Astrocyte (in vitro differentiated cells and primary cell): Measurements from ENCODE around the gene ANKRD11. TPM values are rescaled to one million over a fixed set of nuclear protein-coding genes. Genes with fewer than 3 reads are reported as not detected.
"Not testable (repeated sequence)": the region's sequence is repeated elsewhere in the genome, so short reads cannot be mapped to it uniquely, and the experiment has no call there.

Experiments used
- DNase-seq: peaks from one replicate; pipeline ENCODE4 v3.0.0-alpha.2; 2010; ENCODE audit warnings: low read depth
- FAIRE-seq: peaks from 2 replicates; lab custom pipeline; 2011; peaks lifted over from hg19 to GRCh38; lab: Jason Lieb, UNC
- H2AFZ ChIP-seq: 2 replicates; pipeline ENCODE4 v1.6.0; 2012; ENCODE audit warnings: low read depth, low read length, inconsistent platforms
- H3K27ac ChIP-seq: 2 replicates; pipeline ENCODE4 v1.5.1; 2011; ENCODE audit warnings: low read depth, low read length, inconsistent platforms
- H3K27me3 ChIP-seq: 2 replicates; pipeline ENCODE4 v1.6.0; 2011; ENCODE audit warnings: low read length, inconsistent platforms; ENCODE audit not compliant: insufficient read depth
- H3K36me3 ChIP-seq: 2 replicates; pipeline ENCODE4 v1.5.1; 2011; ENCODE audit warnings: low read length, inconsistent platforms; ENCODE audit not compliant: insufficient read depth
- H3K4me1 ChIP-seq: 2 replicates; pipeline ENCODE4 v1.5.1; 2011; ENCODE audit warnings: low read length, inconsistent platforms; ENCODE audit not compliant: insufficient read depth
- H3K4me2 ChIP-seq: 2 replicates; pipeline ENCODE4 v1.6.0; 2012; ENCODE audit warnings: low read length, inconsistent platforms
- H3K4me3 ChIP-seq: 2 replicates; pipeline ENCODE4 v1.5.1; 2011; ENCODE audit warnings: low read depth, mild to moderate bottlenecking, low read length, inconsistent platforms; ENCODE audit not compliant: insufficient read depth
- H3K79me2 ChIP-seq: 2 replicates; pipeline ENCODE4 v1.6.0; 2012; ENCODE audit warnings: mild to moderate bottlenecking, low read length, inconsistent platforms; ENCODE audit not compliant: insufficient read depth
- H3K9ac ChIP-seq: 2 replicates; pipeline ENCODE4 v1.6.0; 2012; ENCODE audit warnings: mild to moderate bottlenecking, low read length, inconsistent platforms
- H3K9me3 ChIP-seq: 2 replicates; pipeline ENCODE4 v1.5.1; 2012; ENCODE audit warnings: low read depth, mild to moderate bottlenecking, low read length, inconsistent platforms; ENCODE audit not compliant: insufficient read depth
- H4K20me1 ChIP-seq: 2 replicates; pipeline ENCODE4 v1.6.0; 2012; ENCODE audit warnings: low read length, inconsistent platforms; ENCODE audit not compliant: insufficient read depth
- H3K27ac Mint-ChIP-seq: one replicate; pipeline ENCODE4 v1.8.0; 2021; ENCODE audit warnings: mild to moderate bottlenecking, mixed read lengths; ENCODE audit not compliant: unreplicated experiment
- H3K27me3 Mint-ChIP-seq: one replicate; pipeline ENCODE4 v1.8.0; 2021; ENCODE audit warnings: low read depth, mixed read lengths; ENCODE audit not compliant: unreplicated experiment
- H3K36me3 Mint-ChIP-seq: one replicate; pipeline ENCODE4 v1.8.0; 2021; ENCODE audit warnings: low read depth, mixed read lengths; ENCODE audit not compliant: unreplicated experiment
- H3K4me1 Mint-ChIP-seq: one replicate; pipeline ENCODE4 v1.8.0; 2021; ENCODE audit warnings: low read depth, mixed read lengths; ENCODE audit not compliant: unreplicated experiment
- H3K4me3 Mint-ChIP-seq: one replicate; pipeline ENCODE4 v1.8.0; 2021; ENCODE audit warnings: mild to moderate bottlenecking, moderate library complexity, mixed read lengths; ENCODE audit not compliant: unreplicated experiment
- H3K9me3 Mint-ChIP-seq: one replicate; pipeline ENCODE4 v1.8.0; 2021; ENCODE audit warnings: mild to moderate bottlenecking, mixed read lengths; ENCODE audit not compliant: unreplicated experiment
- CTCF ChIP-seq: IDR thresholded peaks from 2 replicates; pipeline ENCODE4 v1.5.1; 2011; ENCODE audit warnings: low read depth, mild to moderate bottlenecking, inconsistent platforms, low read length, moderate library complexity; ENCODE audit not compliant: insufficient read depth
- EZH2 ChIP-seq: IDR thresholded peaks from 2 replicates; pipeline ENCODE4 v1.6.1; 2012; ENCODE audit warnings: mild to moderate bottlenecking, low read length, inconsistent platforms; ENCODE audit not compliant: insufficient read depth
- total RNA-seq: library from RNA; stranded (reverse); gene quantifications from 2 replicates; pipeline ENCODE4 v1.2.1, GENCODE V29; 2021

ANKRD11 gene
- total RNA-seq, 1 donor from 2014 or later: 213 TPM

GRCh38 chr16:89472711-89473075 is 17.7 kb downstream of the ANKRD11 start:
- no peak overlapping the region for H3K27ac Mint-ChIP-seq
- no peak for DNase-seq

GRCh38 chr16:89467382-89467781 is 23.0 kb downstream of the ANKRD11 start:
- H3K4me2 ChIP-seq: no peak overlapping the region
- H3K9me3 Mint-ChIP-seq: no peaks in the 10 kb centered on the region
- H3K4me1 Mint-ChIP-seq: peaks cover 41% of the 10 kb centered on the region
- H3K36me3 Mint-ChIP-seq: peaks cover 6% of the 10 kb centered on the region
- H3K27ac ChIP-seq: no peak overlapping the region
- no peaks in the 10 kb centered on the region for H3K9me3 ChIP-seq
- no peak for TF ChIP-seq EZH2
- no peak for TF ChIP-seq CTCF
- no peak for FAIRE-seq
- H3K79me2 ChIP-seq: peaks cover 88% of the 10 kb centered on the region
- H3K36me3 ChIP-seq: peaks cover 3% of the 10 kb centered on the region
- no peaks in the 10 kb centered on the region for H3K27me3 Mint-ChIP-seq
- no peaks in the 10 kb centered on the region for H3K27me3 ChIP-seq
- DNase-seq: no peak
- H3K9ac ChIP-seq: no peak overlapping the region
- H2AFZ ChIP-seq: no peak overlapping the region
- H3K4me1 ChIP-seq: peaks cover 15% of the 10 kb centered on the region
- H3K27ac Mint-ChIP-seq: peak overlapping the region; percentile 62
- peaks cover 85% of the 10 kb centered on the region for H4K20me1 ChIP-seq
- no peak overlapping the region for H3K4me3 Mint-ChIP-seq
- no peak overlapping the region for H3K4me3 ChIP-seq

More at GRCh38 chr16:89472711-89473075, 17.7 kb downstream of the ANKRD11 start:
- peaks cover 25% of the 10 kb centered on the region for H3K4me1 ChIP-seq
- Mint-ChIP-seq H3K4me3 (peak overlapping the region; percentile 50), H3K27me3 (no peaks in the 10 kb centered on the region), H3K4me1 (peaks cover 64% of the 10 kb centered on the region), H3K36me3 (peaks cover 8% of the 10 kb centered on the region), H3K9me3 (no peaks in the 10 kb centered on the region)
- no peak for FAIRE-seq
- TF ChIP-seq CTCF: no peak
- no peak for TF ChIP-seq EZH2
- no peak overlapping the region for H3K9ac ChIP-seq
- H3K9me3 ChIP-seq: no peaks in the 10 kb centered on the region
- no peak overlapping the region for H3K27ac ChIP-seq
- H3K36me3 ChIP-seq: no peaks in the 10 kb centered on the region
- no peak overlapping the region for H3K4me3 ChIP-seq
- H2AFZ ChIP-seq: no peak overlapping the region
- no peaks in the 10 kb centered on the region for H3K27me3 ChIP-seq
- H4K20me1 ChIP-seq: peaks cover 96% of the 10 kb centered on the region
- no peak overlapping the region for H3K4me2 ChIP-seq
- peaks cover 99% of the 10 kb centered on the region for H3K79me2 ChIP-seq

GRCh38 chr16:89466920-89467319 is 23.4 kb downstream of the ANKRD11 start:
- H3K4me2 ChIP-seq: no peak overlapping the region
- H3K79me2 ChIP-seq: peaks cover 85% of the 10 kb centered on the region
- H3K27me3 ChIP-seq: no peaks in the 10 kb centered on the region
- TF ChIP-seq EZH2: no peak
- TF ChIP-seq CTCF: no peak
- Mint-ChIP-seq H3K4me3 (no peak overlapping the region), H3K4me1 (peaks cover 36% of the 10 kb centered on the region), H3K27me3 (no peaks in the 10 kb centered on the region), H3K36me3 (peaks cover 6% of the 10 kb centered on the region), H3K9me3 (no peaks in the 10 kb centered on the region), H3K27ac (no peak overlapping the region)
- DNase-seq: no peak
- H3K36me3 ChIP-seq: peaks cover 3% of the 10 kb centered on the region
- H3K9me3 ChIP-seq: no peaks in the 10 kb centered on the region
- peaks cover 80% of the 10 kb centered on the region for H4K20me1 ChIP-seq
- H3K27ac ChIP-seq: no peak overlapping the region
- H3K9ac ChIP-seq: no peak overlapping the region
- H2AFZ ChIP-seq: no peak overlapping the region
- FAIRE-seq: no peak
- H3K4me3 ChIP-seq: no peak overlapping the region
- H3K4me1 ChIP-seq: peaks cover 15% of the 10 kb centered on the region

GRCh38 chr16:89463312-89463711 is 27.0 kb downstream of the ANKRD11 start:
- not testable (repeated sequence) for H3K27ac ChIP-seq, H3K36me3 ChIP-seq, H3K9ac ChIP-seq, H3K27ac Mint-ChIP-seq, DNase-seq, H3K9me3 Mint-ChIP-seq, H3K4me3 Mint-ChIP-seq, H3K27me3 ChIP-seq, H3K4me3 ChIP-seq, H3K27me3 Mint-ChIP-seq, H3K4me2 ChIP-seq, FAIRE-seq, H3K9me3 ChIP-seq, H2AFZ ChIP-seq
- Mint-ChIP-seq H3K4me1 (peaks cover 37% of the 10 kb centered on the region), H3K36me3 (peaks cover 14% of the 10 kb centered on the region)
- peaks cover 86% of the 10 kb centered on the region for H3K79me2 ChIP-seq
- H3K4me1 ChIP-seq: peaks cover 17% of the 10 kb centered on the region
- H4K20me1 ChIP-seq: peaks cover 82% of the 10 kb centered on the region
